Uterus (tissue), 4 donors: Measurements from ENCODE around the gene NAB2. TPM values are rescaled to one million over a fixed set of nuclear protein-coding genes. Genes with fewer than 3 reads are reported as not detected.
A peak's percentile ranks its signal among the peaks of the same experiment; 100 is the strongest.

ENCODE experiments used
- DNase-seq, 2 donors: peaks; one replicate each; pipeline ENCODE4 v3.0.0-alpha.2; 2019 to 2020
- H3K27ac ChIP-seq, 2 donors: fragments of 200-600 bp; sonication (generic); 1 replicate in 1 of 2; 2 replicates in 1 of 2; pipeline ENCODE4 v1.5.1; 2016 to 2018
- H3K27me3 ChIP-seq, 2 donors: fragments of 200-600 bp; sonication (generic); one replicate each; pipeline ENCODE4 v1.5.1; 2018 to 2019; ENCODE audit warnings: control low read depth in 1 of 2
- H3K36me3 ChIP-seq, 2 donors: fragments of 200-600 bp; sonication (generic); one replicate each; pipeline ENCODE4 v1.5.1; 2019; ENCODE audit warnings: control low read depth in 1 of 2
- H3K4me1 ChIP-seq, 2 donors: fragments of 200-600 bp; sonication (generic); one replicate each; pipeline ENCODE4 v1.5.1; 2018 to 2019; ENCODE audit warnings: control low read depth in 1 of 2
- H3K4me3 ChIP-seq, 2 donors: fragments of 200-600 bp; sonication (generic); 1 replicate in 1 of 2; 2 replicates in 1 of 2; pipeline ENCODE4 v1.5.1; 2018 to 2019; ENCODE audit warnings: mild to moderate bottlenecking in 1 of 2
- H3K9me3 ChIP-seq, 2 donors: fragments of 200-600 bp; sonication (generic); one replicate each; pipeline ENCODE4 v1.5.1; 2019; ENCODE audit warnings: control low read depth in 1 of 2
- POLR2A ChIP-seq, 2 donors: fragments of 450-650 bp; IDR thresholded peaks; one replicate each; pipeline ENCODE4 v1.6.1; 2016; ENCODE audit warnings: antibody characterized with exemption in 2 of 2, mild to moderate bottlenecking in 1 of 2, moderate library complexity in 1 of 2
- intact Hi-C: fragments of 100-400 bp; cut with DNase I; formaldehyde crosslinking; loops from one replicate; pipeline ENCODE4 v1.15.1; 2023; ENCODE audit warnings: low total_unique reads
- total RNA-seq, 4 donors: library from RNA; depleted of rRNA in 3 of 4; stranded (reverse); fragments of >200 nt in 3 of 4; gene quantifications; one replicate each; pipeline versions ENCODE4 v1.1.0 to v1.2.4, GENCODE V29; 2014 to 2023
- TF ChIP-seq, protein P1 (sequence below), 4 experiments: fragments of 200-600 bp in 2 of 4; fragments of 450-650 bp in 2 of 4; sonication (generic) in 2 of 4; IDR thresholded peaks; one replicate each; pipeline ENCODE4 v1.5.1; 2016 to 2019; ENCODE audit warnings: antibody characterized with exemption in 4 of 4, mild to moderate bottlenecking in 2 of 4, moderate library complexity in 1 of 4
- donor health status: DM: yes; HTN: yes; CAD: no.

Gene NAB2
- total RNA-seq, 4 donors from 2014 or later = 9.1 to 85.8 (median 33.9) TPM

DNA sequence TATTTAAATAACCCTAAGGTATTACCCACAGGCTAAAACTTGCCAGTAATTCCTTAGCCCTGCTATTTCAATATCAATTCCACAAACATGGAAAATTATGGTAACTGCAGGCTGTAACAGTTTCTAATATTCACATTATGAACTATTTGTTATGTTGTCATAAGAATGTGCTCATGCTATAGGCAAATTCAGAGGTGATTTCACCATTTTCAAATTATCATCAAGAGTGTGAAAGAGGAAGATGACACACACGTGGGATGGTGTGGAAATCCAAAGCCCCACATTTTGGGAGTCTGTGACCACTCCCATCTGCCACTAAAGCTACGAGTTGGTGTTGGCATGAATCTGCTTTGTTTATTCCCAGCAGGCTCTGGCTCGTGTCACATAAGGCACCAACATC, 33.1 kb upstream of the NAB2 start:
- H3K27ac ChIP-seq = peak overlapping the region; percentile 50 to 53
- TF ChIP-seq, protein P1, sequence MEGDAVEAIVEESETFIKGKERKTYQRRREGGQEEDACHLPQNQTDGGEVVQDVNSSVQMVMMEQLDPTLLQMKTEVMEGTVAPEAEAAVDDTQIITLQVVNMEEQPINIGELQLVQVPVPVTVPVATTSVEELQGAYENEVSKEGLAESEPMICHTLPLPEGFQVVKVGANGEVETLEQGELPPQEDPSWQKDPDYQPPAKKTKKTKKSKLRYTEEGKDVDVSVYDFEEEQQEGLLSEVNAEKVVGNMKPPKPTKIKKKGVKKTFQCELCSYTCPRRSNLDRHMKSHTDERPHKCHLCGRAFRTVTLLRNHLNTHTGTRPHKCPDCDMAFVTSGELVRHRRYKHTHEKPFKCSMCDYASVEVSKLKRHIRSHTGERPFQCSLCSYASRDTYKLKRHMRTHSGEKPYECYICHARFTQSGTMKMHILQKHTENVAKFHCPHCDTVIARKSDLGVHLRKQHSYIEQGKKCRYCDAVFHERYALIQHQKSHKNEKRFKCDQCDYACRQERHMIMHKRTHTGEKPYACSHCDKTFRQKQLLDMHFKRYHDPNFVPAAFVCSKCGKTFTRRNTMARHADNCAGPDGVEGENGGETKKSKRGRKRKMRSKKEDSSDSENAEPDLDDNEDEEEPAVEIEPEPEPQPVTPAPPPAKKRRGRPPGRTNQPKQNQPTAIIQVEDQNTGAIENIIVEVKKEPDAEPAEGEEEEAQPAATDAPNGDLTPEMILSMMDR (IDR thresholded peaks at IDR 0.05) = no peak
- no peak for TF ChIP-seq POLR2A (IDR thresholded peaks at IDR 0.05)
- DNase-seq = no peak
- H3K9me3 ChIP-seq = no peaks in the 10 kb centered on the region
- no peaks in the 10 kb centered on the region for H3K36me3 ChIP-seq
- no peaks in the 10 kb centered on the region for H3K27me3 ChIP-seq
- intact Hi-C loops = no loop called here
- H3K4me3 ChIP-seq = no peak overlapping the region
- no peaks in the 10 kb centered on the region for H3K4me1 ChIP-seq

DNA sequence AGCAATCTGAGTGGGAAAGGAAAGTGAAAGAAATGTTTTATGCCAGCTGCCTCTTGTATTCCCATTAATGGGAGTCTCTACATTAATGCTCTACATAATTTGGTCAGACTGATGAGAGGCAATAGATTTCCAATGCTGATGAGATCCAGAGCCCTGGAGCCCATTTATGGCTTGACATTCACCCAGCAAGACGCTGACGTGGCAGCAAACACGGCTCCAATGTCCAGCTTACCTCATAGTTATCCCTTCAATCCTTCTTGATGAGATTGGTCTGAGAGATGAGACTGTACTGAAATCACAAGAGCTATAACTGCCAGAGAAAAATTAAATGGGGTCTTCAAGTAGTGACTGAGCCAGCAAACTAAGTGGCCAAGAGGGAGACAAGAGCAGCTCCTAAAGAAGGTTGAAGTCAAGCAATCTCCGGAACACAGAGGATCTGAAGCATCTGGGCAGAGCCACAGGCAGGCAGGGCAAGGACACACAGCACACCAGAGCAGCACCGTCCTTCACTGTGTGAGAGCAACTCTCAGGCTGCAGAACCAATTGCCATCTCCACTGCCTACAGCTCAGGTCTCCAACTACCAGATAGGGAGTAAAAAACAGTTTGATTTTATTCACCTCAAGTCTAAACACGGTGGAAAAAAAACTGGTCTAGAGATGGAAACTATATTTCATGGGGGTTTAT, 31.7 kb upstream of the NAB2 start:
- H3K4me3 ChIP-seq = no peak overlapping the region
- peak overlapping the region; percentile 50 to 53 for H3K27ac ChIP-seq
- no peaks in the 10 kb centered on the region for H3K36me3 ChIP-seq
- DNase-seq = no peak
- no peaks in the 10 kb centered on the region for H3K4me1 ChIP-seq
- intact Hi-C loops = no loop called here
- no peak for TF ChIP-seq POLR2A (IDR thresholded peaks at IDR 0.05)
- H3K27me3 ChIP-seq = no peaks in the 10 kb centered on the region
- H3K9me3 ChIP-seq = no peaks in the 10 kb centered on the region

DNA sequence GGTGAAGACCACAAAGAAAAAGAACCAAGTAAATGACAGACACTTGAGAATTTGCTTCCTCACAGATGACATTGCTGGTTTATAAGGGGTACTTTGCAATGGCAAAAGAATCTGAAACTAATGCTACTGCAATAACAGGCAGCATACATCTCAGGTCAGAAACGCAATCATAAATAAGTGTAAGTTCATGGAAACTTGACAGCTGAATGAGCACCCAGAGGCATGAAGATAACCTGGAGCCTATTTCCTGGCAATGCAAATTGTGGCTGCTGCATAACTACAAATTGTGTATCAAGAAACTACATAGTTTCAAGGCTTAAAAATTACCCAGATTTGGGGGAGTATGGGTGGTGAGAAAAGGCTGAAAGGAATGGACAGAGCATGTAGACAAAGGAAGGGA, 30.5 kb upstream of the NAB2 start:
- intact Hi-C loops = no loop called here
- Histone ChIP-seq H3K27ac (no peak overlapping the region), H3K36me3 (no peaks in the 10 kb centered on the region), H3K4me1 (no peaks in the 10 kb centered on the region), H3K4me3 (no peak overlapping the region), H3K27me3 (no peaks in the 10 kb centered on the region), H3K9me3 (no peaks in the 10 kb centered on the region)
- TF ChIP-seq, protein P1 (IDR thresholded peaks at IDR 0.05) = no peak
- no peak for TF ChIP-seq POLR2A (IDR thresholded peaks at IDR 0.05)
- no peak for DNase-seq

DNA sequence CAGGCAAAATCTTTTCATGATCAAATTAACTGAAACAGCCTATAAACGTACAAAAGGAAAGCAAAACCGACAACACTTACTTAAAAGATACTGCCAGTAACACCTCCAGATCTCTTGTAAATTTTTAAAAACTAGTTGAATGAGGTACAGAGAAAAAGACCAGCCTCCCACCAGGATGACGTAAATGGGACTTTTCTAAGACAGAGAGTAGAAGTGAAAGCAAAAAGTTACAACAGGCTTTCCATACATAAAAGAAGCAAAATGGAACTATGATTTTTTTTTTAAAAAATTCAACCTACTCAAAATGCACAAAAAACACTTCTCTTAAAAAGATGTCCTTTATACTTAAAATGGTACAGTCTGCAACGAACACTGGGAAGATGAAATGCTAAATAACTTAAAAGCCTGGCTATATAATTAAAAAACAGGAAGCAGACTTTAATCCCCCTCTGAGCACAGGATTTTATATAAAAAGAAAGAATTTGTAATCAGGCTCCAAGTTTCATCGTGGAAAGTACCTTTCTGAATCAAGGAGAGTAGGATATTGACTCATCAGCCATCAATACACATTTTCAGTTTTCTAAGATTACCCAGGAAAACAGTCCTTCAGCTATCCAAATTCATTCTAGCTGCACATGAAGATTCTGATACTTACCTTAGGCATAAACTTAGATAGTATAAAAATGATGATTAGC, 24.8 kb upstream of the NAB2 start:
- Histone ChIP-seq H3K4me3 (no peak overlapping the region), H3K27me3 (no peaks in the 10 kb centered on the region), H3K27ac (peak overlapping the region; percentile 19 to 29), H3K4me1 (no peaks in the 10 kb centered on the region), H3K36me3 (no peaks in the 10 kb centered on the region), H3K9me3 (no peaks in the 10 kb centered on the region)
- intact Hi-C loops = no loop called here
- TF ChIP-seq, protein P1 (IDR thresholded peaks at IDR 0.05) = no peak
- no peak for TF ChIP-seq POLR2A (IDR thresholded peaks at IDR 0.05)
- no peak for DNase-seq

DNA sequence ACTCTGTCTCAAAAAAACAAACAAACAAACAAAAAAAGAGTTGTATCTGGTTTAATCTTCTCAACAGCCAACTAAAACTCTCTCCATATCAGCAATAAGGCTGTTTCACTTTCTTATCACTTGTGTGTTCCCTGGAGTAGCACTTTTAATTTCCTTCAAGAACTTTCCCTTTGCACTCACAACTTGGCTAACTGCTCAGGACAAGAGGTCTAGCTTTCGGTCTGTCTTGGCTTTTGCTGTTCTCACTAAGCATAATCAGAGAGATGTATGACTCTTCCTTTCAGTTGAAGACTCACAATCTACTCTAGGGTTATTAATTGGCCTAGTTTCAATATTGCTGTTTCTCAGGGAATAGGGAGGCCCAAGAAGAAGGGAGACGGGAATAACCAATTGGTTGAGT, 22.7 kb upstream of the NAB2 start:
- no peak overlapping the region for H3K27ac ChIP-seq
- TF ChIP-seq, protein P1 (IDR thresholded peaks at IDR 0.05) = no peak
- no peak for TF ChIP-seq POLR2A (IDR thresholded peaks at IDR 0.05)
- no peaks in the 10 kb centered on the region for H3K9me3 ChIP-seq
- peaks cover 0 to 2% of the 10 kb centered on the region in 2 donors for H3K36me3 ChIP-seq
- intact Hi-C loops = loop anchor here (5.0 kb wide), 1 partner anchor 116 kb away; no protein-coding TSS in a partner anchor
- no peak for DNase-seq
- H3K27me3 ChIP-seq = no peaks in the 10 kb centered on the region
- H3K4me3 ChIP-seq = no peak overlapping the region
- H3K4me1 ChIP-seq = no peaks in the 10 kb centered on the region
